ENCODE data around the gene TTBK1.

Gene TTBK1

GRCh38 chr6:43242908-43243663 lies at the start of gene TTBK1:
Gene TTBK1 (plus strand): TSS chr6:43243481. CDS start chr6:43246661, 3,180 bp downstream.
- DNase-seq (ENCODE audit: insufficient read length, low spot score) (no peak), FAIRE-seq (no peak)

GRCh38 chr6:43193929-43194328 lies 49.4 kb upstream of the TTBK1 start:
- FAIRE-seq (no peak), DNase-seq (ENCODE audit: insufficient read length, low spot score) (no peak)

- FAIRE-seq (no peak), DNase-seq (ENCODE audit: insufficient read length, low spot score) (no peak)
Observed at GRCh38 chr6:43196337-43196736, 46.9 kb upstream of the TTBK1 start.

GRCh38 chr6:43199912-43200311 lies 43.4 kb upstream of the TTBK1 start:
- no peak for FAIRE-seq

GRCh38 chr6:43200541-43200940 lies 42.7 kb upstream of the TTBK1 start:
- FAIRE-seq, result no peak
- DNase-seq (ENCODE audit: insufficient read length, low spot score), result no peak

More at GRCh38 chr6:43199912-43200311, 43.4 kb upstream of the TTBK1 start:
- DNase-seq (ENCODE audit: insufficient read length, low spot score), result no peak

- FAIRE-seq (no peak), DNase-seq (ENCODE audit: insufficient read length, low spot score) (no peak)
Observed at GRCh38 chr6:43202451-43202850, 40.8 kb upstream of the TTBK1 start.

- no peak for FAIRE-seq
- no peak for DNase-seq (ENCODE audit: insufficient read length, low spot score)
Observed at GRCh38 chr6:43203029-43203717, 40.1 kb upstream of the TTBK1 start.

- DNase-seq (ENCODE audit: insufficient read length, low spot score) (no peak), FAIRE-seq (no peak)
Observed at GRCh38 chr6:43203718-43204095, 39.6 kb upstream of the TTBK1 start.

GRCh38 chr6:43204271-43205105 lies 38.8 kb upstream of the TTBK1 start:
- no peak for DNase-seq (ENCODE audit: insufficient read length, low spot score)
- FAIRE-seq, result no peak

- DNase-seq (ENCODE audit: insufficient read length, low spot score) (no peak), FAIRE-seq (no peak)
Observed at GRCh38 chr6:43205849-43206248, 37.4 kb upstream of the TTBK1 start.

GRCh38 chr6:43207286-43207685 lies 36.0 kb upstream of the TTBK1 start:
- no peak for FAIRE-seq

GRCh38 chr6:43211955-43212354 lies 31.3 kb upstream of the TTBK1 start:
- DNase-seq (ENCODE audit: insufficient read length, low spot score), result no peak
- no peak for FAIRE-seq

More at GRCh38 chr6:43207286-43207685, 36.0 kb upstream of the TTBK1 start:
- DNase-seq (ENCODE audit: insufficient read length, low spot score), result no peak

GRCh38 chr6:43213431-43213830 lies 29.9 kb upstream of the TTBK1 start:
- no peak for DNase-seq (ENCODE audit: insufficient read length, low spot score)
- no peak for FAIRE-seq

- DNase-seq (ENCODE audit: insufficient read length, low spot score), result no peak
- no peak for FAIRE-seq
Observed at GRCh38 chr6:43215066-43215465, 28.2 kb upstream of the TTBK1 start.

- FAIRE-seq, result no peak
- no peak for DNase-seq (ENCODE audit: insufficient read length, low spot score)
Observed at GRCh38 chr6:43216200-43216599, 27.1 kb upstream of the TTBK1 start.

GRCh38 chr6:43217351-43217750 lies 25.9 kb upstream of the TTBK1 start:
- DNase-seq (ENCODE audit: insufficient read length, low spot score) (no peak), FAIRE-seq (no peak)

- DNase-seq (ENCODE audit: insufficient read length, low spot score), result no peak
- no peak for FAIRE-seq
Observed at GRCh38 chr6:43219119-43219518, 24.2 kb upstream of the TTBK1 start.

GRCh38 chr6:43219814-43220213 lies 23.5 kb upstream of the TTBK1 start:
- no peak for FAIRE-seq

GRCh38 chr6:43220439-43220951 lies 22.8 kb upstream of the TTBK1 start:
- FAIRE-seq (no peak), DNase-seq (ENCODE audit: insufficient read length, low spot score) (no peak)

More at GRCh38 chr6:43219814-43220213, 23.5 kb upstream of the TTBK1 start:
- DNase-seq (ENCODE audit: insufficient read length, low spot score), result no peak

- FAIRE-seq (no peak), DNase-seq (ENCODE audit: insufficient read length, low spot score) (no peak)
Observed at GRCh38 chr6:43221046-43221972, 22.0 kb upstream of the TTBK1 start.

All from GM19239 (cell line).